Measurements from ENCODE around the gene MSI2.
"Not testable (repeated sequence)": the region's sequence is repeated elsewhere in the genome, so short reads cannot be mapped to it uniquely, and the experiment has no call there.

MSI2 gene

GRCh38 chr17:57294101-57294500 is 37.8 kb downstream of the MSI2 start:
- DNase-seq = peak; percentile 74

- DNase-seq = peak; percentile 84
Measured at GRCh38 chr17:57294629-57295501, 38.5 kb downstream of the MSI2 start.

GRCh38 chr17:57295526-57296023 is 39.3 kb downstream of the MSI2 start:
- DNase-seq = peak; percentile 54

- DNase-seq = peak; percentile 6
Measured at GRCh38 chr17:57296231-57296630, 39.9 kb downstream of the MSI2 start.

GRCh38 chr17:57299176-57299575 is 42.9 kb downstream of the MSI2 start:
- DNase-seq = no peak

- not testable (repeated sequence) for DNase-seq
Measured at GRCh38 chr17:57300592-57300991, 44.3 kb downstream of the MSI2 start.

- no peak for DNase-seq
Measured at GRCh38 chr17:57302690-57303465, 46.6 kb downstream of the MSI2 start.

GRCh38 chr17:57305144-57305728 is 48.9 kb downstream of the MSI2 start:
- no peak for DNase-seq

- no peak for DNase-seq
Measured at GRCh38 chr17:57305908-57306504, 49.7 kb downstream of the MSI2 start.

- DNase-seq = no peak
Measured at GRCh38 chr17:57308543-57309186, 52.3 kb downstream of the MSI2 start.

- DNase-seq = no peak
Measured at GRCh38 chr17:57309479-57309878, 53.2 kb downstream of the MSI2 start.

- no peak for DNase-seq
Measured at GRCh38 chr17:57311281-57312216, 55.2 kb downstream of the MSI2 start.

GRCh38 chr17:57312242-57312641 is 55.9 kb downstream of the MSI2 start:
- no peak for DNase-seq

- DNase-seq = no peak
Measured at GRCh38 chr17:57313097-57313835, 56.9 kb downstream of the MSI2 start.

GRCh38 chr17:57315061-57316015 is 59.0 kb downstream of the MSI2 start:
- DNase-seq = peak; percentile 4

GRCh38 chr17:57316361-57316760 is 60.0 kb downstream of the MSI2 start:
- no peak for DNase-seq

- no peak for DNase-seq
Measured at GRCh38 chr17:57317079-57317478, 60.8 kb downstream of the MSI2 start.

- DNase-seq = no peak
Measured at GRCh38 chr17:57318913-57319312, 62.6 kb downstream of the MSI2 start.

- no peak for DNase-seq
Measured at GRCh38 chr17:57319806-57320205, 63.5 kb downstream of the MSI2 start.

Data from DMS53 (cell line).